Astrocyte (in vitro differentiated cells and primary cell): ENCODE data around the gene FAF1. TPM values are rescaled to one million over a fixed set of nuclear protein-coding genes. Genes with fewer than 3 reads are reported as not detected.

Source experiments
- DNase-seq: peaks from one replicate; pipeline ENCODE4 v3.0.0-alpha.2; 2010; ENCODE audit warnings: low read depth
- FAIRE-seq: peaks from 2 replicates; lab custom pipeline; 2011; peaks lifted over from hg19 to GRCh38; lab: Jason Lieb, UNC
- H2AFZ ChIP-seq: 2 replicates; pipeline ENCODE4 v1.6.0; 2012; ENCODE audit warnings: low read depth, low read length, inconsistent platforms
- H3K27ac ChIP-seq: 2 replicates; pipeline ENCODE4 v1.5.1; 2011; ENCODE audit warnings: low read depth, low read length, inconsistent platforms
- H3K27me3 ChIP-seq: 2 replicates; pipeline ENCODE4 v1.6.0; 2011; ENCODE audit warnings: low read length, inconsistent platforms; ENCODE audit not compliant: insufficient read depth
- H3K36me3 ChIP-seq: 2 replicates; pipeline ENCODE4 v1.5.1; 2011; ENCODE audit warnings: low read length, inconsistent platforms; ENCODE audit not compliant: insufficient read depth
- H3K4me1 ChIP-seq: 2 replicates; pipeline ENCODE4 v1.5.1; 2011; ENCODE audit warnings: low read length, inconsistent platforms; ENCODE audit not compliant: insufficient read depth
- H3K4me2 ChIP-seq: 2 replicates; pipeline ENCODE4 v1.6.0; 2012; ENCODE audit warnings: low read length, inconsistent platforms
- H3K4me3 ChIP-seq: 2 replicates; pipeline ENCODE4 v1.5.1; 2011; ENCODE audit warnings: low read depth, mild to moderate bottlenecking, low read length, inconsistent platforms; ENCODE audit not compliant: insufficient read depth
- H3K79me2 ChIP-seq: 2 replicates; pipeline ENCODE4 v1.6.0; 2012; ENCODE audit warnings: mild to moderate bottlenecking, low read length, inconsistent platforms; ENCODE audit not compliant: insufficient read depth
- H3K9ac ChIP-seq: 2 replicates; pipeline ENCODE4 v1.6.0; 2012; ENCODE audit warnings: mild to moderate bottlenecking, low read length, inconsistent platforms
- H3K9me3 ChIP-seq: 2 replicates; pipeline ENCODE4 v1.5.1; 2012; ENCODE audit warnings: low read depth, mild to moderate bottlenecking, low read length, inconsistent platforms; ENCODE audit not compliant: insufficient read depth
- H4K20me1 ChIP-seq: 2 replicates; pipeline ENCODE4 v1.6.0; 2012; ENCODE audit warnings: low read length, inconsistent platforms; ENCODE audit not compliant: insufficient read depth
- H3K27ac Mint-ChIP-seq: one replicate; pipeline ENCODE4 v1.8.0; 2021; ENCODE audit warnings: mild to moderate bottlenecking, mixed read lengths; ENCODE audit not compliant: unreplicated experiment
- H3K27me3 Mint-ChIP-seq: one replicate; pipeline ENCODE4 v1.8.0; 2021; ENCODE audit warnings: low read depth, mixed read lengths; ENCODE audit not compliant: unreplicated experiment
- H3K36me3 Mint-ChIP-seq: one replicate; pipeline ENCODE4 v1.8.0; 2021; ENCODE audit warnings: low read depth, mixed read lengths; ENCODE audit not compliant: unreplicated experiment
- H3K4me1 Mint-ChIP-seq: one replicate; pipeline ENCODE4 v1.8.0; 2021; ENCODE audit warnings: low read depth, mixed read lengths; ENCODE audit not compliant: unreplicated experiment
- H3K4me3 Mint-ChIP-seq: one replicate; pipeline ENCODE4 v1.8.0; 2021; ENCODE audit warnings: mild to moderate bottlenecking, moderate library complexity, mixed read lengths; ENCODE audit not compliant: unreplicated experiment
- H3K9me3 Mint-ChIP-seq: one replicate; pipeline ENCODE4 v1.8.0; 2021; ENCODE audit warnings: mild to moderate bottlenecking, mixed read lengths; ENCODE audit not compliant: unreplicated experiment
- EZH2 ChIP-seq: IDR thresholded peaks from 2 replicates; pipeline ENCODE4 v1.6.1; 2012; ENCODE audit warnings: mild to moderate bottlenecking, low read length, inconsistent platforms; ENCODE audit not compliant: insufficient read depth
- total RNA-seq: library from RNA; stranded (reverse); gene quantifications from 2 replicates; pipeline ENCODE4 v1.2.1, GENCODE V29; 2021
- TF ChIP-seq, protein P1 (sequence below): IDR thresholded peaks from 2 replicates; pipeline ENCODE4 v1.5.1; 2011; ENCODE audit warnings: low read depth, mild to moderate bottlenecking, inconsistent platforms, low read length, moderate library complexity; ENCODE audit not compliant: insufficient read depth

Gene FAF1
- total RNA-seq, 1 donor from 2014 or later: 35.4 TPM

DNA sequence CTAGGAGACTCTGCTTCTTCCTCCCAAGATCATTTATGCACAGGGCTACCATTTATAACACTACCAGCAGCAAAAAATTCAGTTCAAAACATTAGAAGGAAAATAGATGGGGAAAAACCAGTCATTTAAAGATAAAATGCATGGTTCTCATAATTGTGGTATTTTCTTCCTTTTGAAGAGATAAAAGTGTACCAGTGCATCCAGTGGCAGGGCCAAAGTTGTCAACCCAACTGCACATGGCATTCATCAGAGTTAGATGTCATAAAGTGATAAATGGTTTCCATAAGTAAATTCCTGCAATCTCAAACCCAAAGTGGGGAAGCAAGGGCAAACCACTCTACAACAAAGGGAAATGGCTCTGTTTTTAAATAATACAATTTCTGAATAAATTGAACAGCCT is 417.7 kb downstream of the FAF1 start:
- Mint-ChIP-seq H3K4me3 (no peak overlapping the region), H3K4me1 (no peaks in the 10 kb centered on the region), H3K9me3 (no peaks in the 10 kb centered on the region), H3K36me3 (no peaks in the 10 kb centered on the region), H3K27ac (no peak overlapping the region), H3K27me3 (no peaks in the 10 kb centered on the region)
- no peak overlapping the region for H3K4me3 ChIP-seq
- no peaks in the 10 kb centered on the region for H3K27me3 ChIP-seq
- H3K4me2 ChIP-seq: no peak overlapping the region
- H4K20me1 ChIP-seq: no peaks in the 10 kb centered on the region
- no peak overlapping the region for H2AFZ ChIP-seq
- H3K79me2 ChIP-seq: no peaks in the 10 kb centered on the region
- TF ChIP-seq, protein P1, sequence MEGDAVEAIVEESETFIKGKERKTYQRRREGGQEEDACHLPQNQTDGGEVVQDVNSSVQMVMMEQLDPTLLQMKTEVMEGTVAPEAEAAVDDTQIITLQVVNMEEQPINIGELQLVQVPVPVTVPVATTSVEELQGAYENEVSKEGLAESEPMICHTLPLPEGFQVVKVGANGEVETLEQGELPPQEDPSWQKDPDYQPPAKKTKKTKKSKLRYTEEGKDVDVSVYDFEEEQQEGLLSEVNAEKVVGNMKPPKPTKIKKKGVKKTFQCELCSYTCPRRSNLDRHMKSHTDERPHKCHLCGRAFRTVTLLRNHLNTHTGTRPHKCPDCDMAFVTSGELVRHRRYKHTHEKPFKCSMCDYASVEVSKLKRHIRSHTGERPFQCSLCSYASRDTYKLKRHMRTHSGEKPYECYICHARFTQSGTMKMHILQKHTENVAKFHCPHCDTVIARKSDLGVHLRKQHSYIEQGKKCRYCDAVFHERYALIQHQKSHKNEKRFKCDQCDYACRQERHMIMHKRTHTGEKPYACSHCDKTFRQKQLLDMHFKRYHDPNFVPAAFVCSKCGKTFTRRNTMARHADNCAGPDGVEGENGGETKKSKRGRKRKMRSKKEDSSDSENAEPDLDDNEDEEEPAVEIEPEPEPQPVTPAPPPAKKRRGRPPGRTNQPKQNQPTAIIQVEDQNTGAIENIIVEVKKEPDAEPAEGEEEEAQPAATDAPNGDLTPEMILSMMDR: no peak
- no peak for TF ChIP-seq EZH2
- no peaks in the 10 kb centered on the region for H3K4me1 ChIP-seq
- FAIRE-seq (no peak), DNase-seq (peak; percentile 49)
- H3K9ac ChIP-seq: no peak overlapping the region
- no peaks in the 10 kb centered on the region for H3K9me3 ChIP-seq
- no peak overlapping the region for H3K27ac ChIP-seq
- H3K36me3 ChIP-seq: no peaks in the 10 kb centered on the region

DNA sequence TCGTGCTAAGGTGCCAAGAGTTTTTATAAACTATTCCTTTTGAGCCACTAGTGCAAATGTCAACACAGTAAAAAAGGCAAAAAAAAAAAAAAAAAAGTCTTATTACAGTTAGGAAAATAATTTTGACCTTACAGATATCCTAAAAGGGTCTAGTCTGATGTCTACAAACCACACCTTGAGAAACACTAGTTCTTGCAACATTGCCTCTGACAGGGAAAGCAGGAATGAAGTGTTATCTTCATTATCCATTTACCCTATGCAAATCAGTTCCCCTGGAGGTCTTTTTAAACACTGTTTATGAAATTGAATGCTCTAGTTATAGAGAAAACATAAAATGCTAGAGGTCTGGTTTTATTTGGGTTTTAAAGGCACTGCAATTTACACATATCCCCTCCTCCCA is 421.6 kb downstream of the FAF1 start:
- Mint-ChIP-seq H3K27me3 (no peaks in the 10 kb centered on the region), H3K9me3 (no peaks in the 10 kb centered on the region), H3K4me3 (no peak overlapping the region), H3K27ac (no peak overlapping the region), H3K36me3 (no peaks in the 10 kb centered on the region), H3K4me1 (no peaks in the 10 kb centered on the region)
- no peaks in the 10 kb centered on the region for H3K4me1 ChIP-seq
- no peak overlapping the region for H3K9ac ChIP-seq
- H3K27ac ChIP-seq: no peak overlapping the region
- no peak for TF ChIP-seq EZH2
- TF ChIP-seq, protein P1: no peak
- no peaks in the 10 kb centered on the region for H3K36me3 ChIP-seq
- no peaks in the 10 kb centered on the region for H4K20me1 ChIP-seq
- no peaks in the 10 kb centered on the region for H3K27me3 ChIP-seq
- no peak for FAIRE-seq
- H2AFZ ChIP-seq: no peak overlapping the region
- no peak overlapping the region for H3K4me3 ChIP-seq
- DNase-seq: no peak
- H3K79me2 ChIP-seq: no peaks in the 10 kb centered on the region
- H3K4me2 ChIP-seq: no peak overlapping the region
- H3K9me3 ChIP-seq: no peaks in the 10 kb centered on the region

DNA sequence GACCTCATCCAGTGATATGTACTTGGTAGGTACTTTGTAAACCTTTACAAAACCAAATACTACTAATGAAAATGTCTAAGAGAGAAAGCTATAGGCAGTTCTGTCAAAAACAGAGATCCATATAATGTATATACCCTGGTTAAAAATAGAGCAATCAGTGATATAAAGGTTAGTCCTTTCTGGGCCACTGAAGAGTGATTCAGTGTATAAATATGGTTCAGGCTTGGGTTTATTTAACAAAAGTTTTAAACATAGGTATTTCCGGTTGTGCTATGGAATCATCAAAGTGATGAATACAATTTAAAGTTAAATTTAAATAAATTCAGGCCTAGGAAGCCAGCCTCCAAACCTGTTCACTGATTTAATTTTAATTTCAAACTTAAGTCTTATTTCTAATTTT is 428.5 kb downstream of the FAF1 start:
- no peak for TF ChIP-seq EZH2
- TF ChIP-seq, protein P1: no peak
- Histone ChIP-seq H3K4me1 (peaks cover 3% of the 10 kb centered on the region), H2AFZ (no peak overlapping the region), H3K4me2 (peak overlapping the region; percentile 41), H3K4me3 (no peak overlapping the region), H3K9me3 (no peaks in the 10 kb centered on the region), H3K27me3 (no peaks in the 10 kb centered on the region), H4K20me1 (no peaks in the 10 kb centered on the region), H3K36me3 (no peaks in the 10 kb centered on the region), H3K27ac (no peak overlapping the region), H3K79me2 (no peaks in the 10 kb centered on the region), H3K9ac (no peak overlapping the region)
- H3K27ac Mint-ChIP-seq: no peak overlapping the region
- H3K36me3 Mint-ChIP-seq: no peaks in the 10 kb centered on the region
- H3K4me1 Mint-ChIP-seq: no peaks in the 10 kb centered on the region
- no peaks in the 10 kb centered on the region for H3K9me3 Mint-ChIP-seq
- H3K4me3 Mint-ChIP-seq: no peak overlapping the region
- no peak for FAIRE-seq
- no peaks in the 10 kb centered on the region for H3K27me3 Mint-ChIP-seq
- no peak for DNase-seq
